Activated naive CD4-positive, alpha-beta T cell treated with anti-CD3 and anti-CD28 coated beads, Interleukin-2, amount 50 U/mL, for 16 hours (primary cell): ENCODE data around the gene CDK8.
"Not testable (repeated sequence)": the region's sequence is repeated elsewhere in the genome, so short reads cannot be mapped to it uniquely, and the experiment has no call there.

Experiments used
- DNase-seq: peaks from one replicate; pipeline ENCODE4 v3.0.0-alpha.2; 2020

CDK8 gene

DNA sequence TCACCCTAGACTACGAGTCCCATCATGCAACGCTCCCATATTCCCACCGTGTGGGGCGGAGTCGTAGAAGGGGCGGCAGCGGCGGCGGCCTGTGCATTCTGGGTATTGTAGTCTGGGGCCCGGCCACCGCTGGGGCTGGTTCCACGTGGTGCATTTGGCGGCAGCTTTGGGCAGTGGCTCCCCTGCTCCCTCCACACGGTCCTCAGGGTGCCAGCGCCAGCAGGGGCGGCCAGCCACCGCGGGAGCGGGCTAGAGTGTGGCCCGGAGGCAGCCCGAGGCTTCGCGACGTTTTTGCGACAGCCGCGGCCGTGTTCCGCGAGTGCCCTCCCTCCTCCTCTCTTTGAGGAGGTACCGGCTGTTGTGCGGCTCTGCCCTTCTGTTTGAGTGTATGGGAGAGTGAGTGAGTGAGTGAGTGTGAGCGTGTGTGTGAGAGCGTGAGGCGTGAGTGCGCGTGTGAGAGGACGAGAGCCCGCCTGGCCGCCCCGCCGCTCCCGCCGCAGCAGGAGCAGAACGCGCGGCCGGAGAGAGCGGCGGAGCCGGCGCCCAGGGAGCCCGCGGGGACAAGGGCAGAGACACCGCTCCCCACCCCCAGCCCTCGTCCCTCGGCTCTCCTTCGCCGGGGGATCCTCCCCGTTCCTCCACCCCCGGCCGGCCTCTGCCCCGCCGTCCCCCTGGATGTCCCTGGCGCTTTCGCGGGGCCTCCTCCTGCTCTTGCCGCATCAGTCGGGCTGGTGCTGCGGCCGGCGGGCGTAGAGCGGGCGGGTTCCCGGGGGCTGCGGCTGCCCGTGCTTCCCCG lies at the start of gene CDK8:
CDK8 (plus strand) TSS at position 343 of the 796 bp plus-strand sequence. CDS start 513 bp downstream, outside the sequence.
- DNase-seq = peak; percentile 91

DNA sequence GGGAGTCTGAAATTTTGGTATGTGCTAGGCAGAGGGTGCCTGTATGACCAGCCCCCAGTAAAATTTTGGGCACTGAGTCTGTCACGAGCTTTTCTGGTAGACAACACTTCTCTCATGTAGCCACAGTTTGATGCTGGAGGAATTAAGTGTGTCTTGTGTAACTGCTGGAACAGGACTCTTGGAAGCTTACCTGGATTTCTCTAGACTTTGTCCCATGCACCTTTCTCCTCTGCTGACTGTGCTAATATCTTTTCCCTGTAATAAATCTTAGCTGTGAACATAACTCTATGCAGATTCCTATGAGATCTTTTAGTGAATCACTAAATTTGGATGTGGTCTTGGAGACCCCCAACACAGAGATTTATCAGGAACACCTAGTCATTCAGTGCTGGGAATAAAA lies 45.6 kb upstream of the CDK8 start:
- no peak for DNase-seq

GRCh38 chr13:26213345-26213744 lies 40.6 kb upstream of the CDK8 start:
- DNase-seq = no peak

GRCh38 chr13:26213982-26214381 lies 39.9 kb upstream of the CDK8 start:
- no peak for DNase-seq

DNA sequence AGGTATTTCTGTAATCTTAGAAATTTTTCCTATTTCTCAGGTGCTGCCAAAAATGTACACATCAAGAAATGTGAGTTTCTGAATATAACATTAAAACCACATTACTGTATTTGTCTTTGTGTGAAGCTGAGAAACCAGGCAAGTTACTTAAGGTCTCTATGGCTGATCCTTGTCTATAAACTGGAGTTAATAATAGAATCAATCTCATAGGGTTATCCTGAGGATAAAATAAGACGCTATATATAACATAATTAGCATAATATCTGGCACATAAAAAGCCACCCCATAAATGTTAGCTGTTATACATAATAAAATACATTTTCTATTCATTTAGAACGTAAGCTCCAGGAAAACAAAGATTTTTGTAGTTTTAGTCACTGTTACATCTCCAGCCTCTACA lies 37.9 kb upstream of the CDK8 start:
- no peak for DNase-seq

DNA sequence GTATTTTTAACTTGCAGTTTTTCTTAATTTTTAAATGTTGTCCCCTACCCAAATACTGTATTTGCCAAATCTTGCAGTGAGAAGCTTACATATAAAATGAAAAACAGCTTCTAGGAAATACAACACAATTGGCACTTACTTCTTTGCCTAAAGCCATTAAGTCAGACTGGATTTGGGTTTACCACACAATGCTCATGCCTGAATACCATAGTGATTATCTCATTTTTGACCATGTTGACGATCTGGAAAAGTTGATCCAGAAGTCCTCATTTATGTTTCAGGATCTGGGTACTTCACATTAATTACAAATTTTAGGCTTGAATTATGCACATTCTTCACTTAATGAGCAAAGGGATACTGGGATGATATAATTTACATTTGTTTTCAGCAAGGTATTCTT lies 34.2 kb upstream of the CDK8 start:
- DNase-seq = no peak

DNA sequence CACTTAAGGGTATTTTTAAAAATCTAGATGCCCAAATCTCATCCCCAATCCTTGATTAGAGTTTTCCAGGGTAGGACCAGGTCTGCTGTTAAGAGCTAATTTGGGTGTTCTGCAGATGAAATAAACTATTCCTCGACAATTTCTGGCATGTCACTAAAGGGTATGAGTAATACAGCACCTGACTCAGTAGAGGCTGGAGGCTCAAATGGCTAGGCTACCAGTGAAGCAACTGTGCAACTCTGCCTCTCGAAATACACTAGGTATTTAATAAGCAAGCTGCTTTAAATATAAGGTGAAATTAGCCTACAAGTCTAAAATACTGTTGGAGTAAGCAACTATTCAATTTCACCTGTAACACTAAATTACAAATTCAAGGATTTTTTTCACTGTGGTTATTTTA lies 33.4 kb upstream of the CDK8 start:
- DNase-seq = no peak

- DNase-seq = no peak
Measured at GRCh38 chr13:26221399-26221720, 32.6 kb upstream of the CDK8 start.

- DNase-seq = peak; percentile 84
Measured at GRCh38 chr13:26221721-26222519, 32.0 kb upstream of the CDK8 start, which contains the start of gene RNF6. TSS of gene RNF6 (minus strand) at chr13:26222314. CDS start at chr13:26219649, 2,665 bp downstream.

GRCh38 chr13:26222520-26223046 lies 31.3 kb upstream of the CDK8 start:
- DNase-seq = no peak

DNA sequence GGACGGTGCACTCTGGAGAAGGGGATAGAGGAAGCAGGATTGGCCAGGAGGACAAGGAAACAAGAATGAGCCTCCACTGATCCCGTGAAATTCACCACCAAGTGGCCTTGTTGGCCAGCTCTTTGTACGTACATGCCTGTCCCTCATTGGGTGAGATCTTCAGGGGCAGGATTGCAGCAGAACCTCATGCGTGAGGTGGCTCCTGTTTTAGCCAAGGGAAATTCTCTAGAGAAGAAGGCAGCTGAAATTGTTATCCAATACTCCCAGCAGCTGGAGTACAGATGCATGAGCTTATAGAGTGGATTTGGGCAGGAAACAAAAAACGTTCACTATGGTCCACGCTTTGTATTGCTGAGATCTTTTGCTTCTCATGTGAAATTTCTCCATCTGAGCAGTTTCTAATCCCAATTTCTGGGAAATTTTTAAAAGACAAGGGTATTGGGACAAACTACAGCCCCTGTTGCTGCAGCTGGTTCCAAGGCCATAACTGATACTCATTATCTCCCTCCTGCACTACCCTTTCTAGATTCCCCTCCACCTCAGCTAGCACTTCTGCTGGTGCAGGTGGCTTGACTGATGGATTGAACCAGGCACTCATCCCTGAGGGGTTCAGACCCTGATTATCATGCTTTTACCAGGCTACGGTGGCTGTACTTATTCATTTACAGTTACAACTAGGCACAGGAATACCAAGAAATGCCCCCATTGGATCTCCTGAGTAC lies 27.9 kb upstream of the CDK8 start:
- DNase-seq = no peak

- no peak for DNase-seq
Measured at GRCh38 chr13:26227166-26227971, 26.6 kb upstream of the CDK8 start.

DNA sequence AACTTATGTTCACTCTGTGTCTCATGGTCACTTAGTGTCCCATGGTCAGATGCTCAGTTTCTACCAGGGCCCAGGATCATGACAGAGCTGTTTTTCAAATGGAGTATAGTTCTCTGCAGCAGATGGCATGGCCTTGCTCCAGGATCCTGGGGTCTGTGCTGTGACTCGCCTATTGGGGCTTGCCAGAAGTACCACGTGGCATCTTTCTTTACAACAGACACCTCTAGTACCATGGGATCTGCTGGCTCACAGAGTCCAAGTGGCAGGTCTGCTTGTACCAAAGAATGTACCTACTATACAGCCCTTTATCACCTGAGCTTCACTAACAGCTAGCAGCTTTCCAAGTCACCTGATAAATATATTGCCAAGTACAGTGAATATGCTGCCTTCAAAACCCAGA lies 25.8 kb upstream of the CDK8 start:
- no peak for DNase-seq

- DNase-seq = no peak
Measured at GRCh38 chr13:26229080-26229615, 24.8 kb upstream of the CDK8 start.

GRCh38 chr13:26230703-26231102 lies 23.2 kb upstream of the CDK8 start:
- DNase-seq = no peak

GRCh38 chr13:26236296-26236695 lies 17.6 kb upstream of the CDK8 start:
- no peak for DNase-seq

DNA sequence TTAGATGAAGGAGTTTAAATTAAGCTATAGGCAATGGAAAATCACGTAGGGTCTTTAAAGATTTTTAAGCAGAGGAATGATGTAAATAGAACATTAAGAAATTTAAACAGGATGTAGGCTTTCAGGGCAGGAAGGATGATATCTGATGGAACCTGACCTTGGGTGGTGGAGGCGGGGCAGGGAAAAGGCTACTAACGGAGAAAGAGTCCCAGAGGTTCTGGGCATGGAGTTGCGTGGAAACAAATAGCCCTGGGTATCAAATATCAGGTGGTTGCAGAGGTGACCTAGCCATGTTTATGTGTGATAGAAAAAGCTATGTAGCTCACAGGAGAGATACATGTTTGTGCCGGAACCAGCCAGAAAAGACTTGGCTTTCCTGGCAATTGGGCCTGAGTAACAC lies 7.8 kb upstream of the CDK8 start:
- no peak for DNase-seq

GRCh38 chr13:26247011-26247410 lies 6.9 kb upstream of the CDK8 start:
- DNase-seq = no peak

DNA sequence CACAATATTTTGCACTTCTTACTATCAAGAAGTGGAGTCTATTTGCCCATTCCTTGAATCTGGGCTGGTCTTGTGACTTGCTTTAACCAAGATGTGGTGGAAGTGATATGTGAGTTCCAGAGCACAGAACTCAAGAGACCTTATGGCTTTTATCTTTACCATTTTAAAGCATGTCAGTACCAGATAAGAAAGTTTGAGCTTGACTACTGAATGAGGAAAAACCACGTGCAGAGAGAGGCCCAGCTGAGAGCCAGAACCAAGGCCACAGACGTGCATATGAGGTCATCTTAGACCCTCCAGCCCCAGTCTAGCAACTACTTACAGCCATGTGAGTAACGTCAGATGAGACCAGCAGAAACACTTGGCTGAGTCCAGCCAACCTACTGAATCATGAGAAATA lies 6.3 kb upstream of the CDK8 start:
- no peak for DNase-seq

- no peak for DNase-seq
Measured at GRCh38 chr13:26249551-26249950, 4.4 kb upstream of the CDK8 start.

GRCh38 chr13:26252006-26252405 lies 1.9 kb upstream of the CDK8 start:
- DNase-seq = not testable (repeated sequence)

DNA sequence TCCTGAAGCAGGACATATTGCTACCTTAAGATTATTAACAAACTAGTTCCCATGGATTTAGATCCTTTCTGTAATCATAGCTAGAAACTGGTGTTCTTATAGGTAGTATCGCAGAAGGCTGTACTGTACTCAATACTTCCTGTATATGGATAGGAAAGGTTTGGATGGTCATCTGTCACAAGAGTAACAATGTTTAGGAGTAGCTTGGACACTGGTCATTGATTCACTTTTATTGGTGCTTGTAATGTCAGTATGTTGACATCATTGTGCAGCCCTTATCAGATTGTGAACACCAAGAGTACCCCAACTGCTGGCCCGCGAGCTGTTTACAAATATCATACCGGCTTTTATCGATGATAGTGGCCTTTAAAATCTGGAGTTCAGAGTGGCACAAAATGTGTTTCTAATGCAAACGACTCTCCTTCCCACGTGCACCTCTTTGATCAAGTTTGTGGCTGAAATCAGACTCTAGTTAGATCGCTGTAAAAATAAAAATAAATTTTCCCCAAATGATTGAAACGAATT lies 605 bp upstream of the CDK8 start:
- no peak for DNase-seq
